Thyroid gland (tissue), 4 donors: ENCODE results near the gene DENND1C. TPM values are rescaled to one million over a fixed set of nuclear protein-coding genes. Genes with fewer than 3 reads are reported as not detected.

ENCODE experiments used
- DNase-seq, 2 donors: peaks; one replicate each; pipeline ENCODE4 v3.0.0-alpha.2; 2019
- H3K27ac ChIP-seq, 3 donors: fragments of 200-600 bp; sonication (generic); 1 replicate in 2 of 3; 2 replicates in 1 of 3; pipeline ENCODE4 v1.5.1; 2016 to 2019; ENCODE audit warnings: mild to moderate bottlenecking in 1 of 3, moderate library complexity in 1 of 3
- H3K27me3 ChIP-seq: fragments of 200-600 bp; sonication (generic); one replicate; pipeline ENCODE4 v1.5.1; 2019
- H3K36me3 ChIP-seq, 2 donors: fragments of 200-600 bp; sonication (generic); one replicate each; pipeline ENCODE4 v1.5.1; 2016 to 2019
- H3K4me1 ChIP-seq, 2 donors: fragments of 200-600 bp; sonication (generic); one replicate each; pipeline ENCODE4 v1.5.1; 2017 to 2019
- H3K4me3 ChIP-seq, 3 donors: fragments of 200-600 bp; sonication (generic); replicated peaks in 1 of 3; 1 replicate in 2 of 3; 2 replicates in 1 of 3; pipeline ENCODE4 v1.5.1; 2016; ENCODE audit warnings: mild to moderate bottlenecking in 1 of 3
- H3K9me3 ChIP-seq: fragments of 200-600 bp; sonication (generic); one replicate; pipeline ENCODE4 v1.5.1; 2017
- CTCF ChIP-seq, 6 experiments: fragments of 200-600 bp in 3 of 6; fragments of 450-650 bp in 3 of 6; sonication (generic) in 3 of 6; IDR thresholded peaks; one replicate each; pipeline ENCODE4 v1.5.1; 2016 to 2019; ENCODE audit warnings: antibody characterized with exemption in 6 of 6, mild to moderate bottlenecking in 2 of 6, inconsistent platforms in 1 of 6, moderate library complexity in 1 of 6
- POLR2A ChIP-seq, 2 donors: fragments of 450-650 bp; IDR thresholded peaks; one replicate each; pipeline ENCODE4 v1.6.1; 2017; ENCODE audit warnings: antibody characterized with exemption in 2 of 2, mild to moderate bottlenecking in 2 of 2, moderate library complexity in 1 of 2
- whole genome bisulfite sequencing, 2 donors: methylation state at CpG; one replicate each; pipeline ENCODE4 v1.1.5; 2017; 5-methylcytosine and 5-hydroxymethylcytosine counted together
- intact Hi-C: fragments of 100-400 bp; cut with DNase I; formaldehyde crosslinking; loops from one replicate; pipeline ENCODE4 v1.15.1; 2023
- total RNA-seq, 4 donors: library from RNA; depleted of rRNA; stranded (reverse); fragments of >200 nt; gene quantifications; one replicate each; pipeline ENCODE4 v1.2.3, GENCODE V29; 2016

DENND1C gene
- total RNA-seq, 4 donors from 2014 or later: 1.3 to 2.1 (median 1.8) TPM; not detected in 1

GRCh38 chr19:6476896-6477431 is 4.6 kb downstream of the DENND1C start:
- H3K27ac ChIP-seq: no peak overlapping the region
- no peaks in the 10 kb centered on the region for H3K9me3 ChIP-seq
- intact Hi-C loops: no loop called here
- peaks cover 8 to 16% of the 10 kb centered on the region in 2 donors for H3K4me1 ChIP-seq
- no peak for TF ChIP-seq POLR2A (IDR thresholded peaks at IDR 0.05)
- no peak for TF ChIP-seq CTCF (IDR thresholded peaks at IDR 0.05)
- 20 to 21% methylated on average over 2 to 10 of the region's 29 CpGs for WGBS, 2 donors
- no peaks in the 10 kb centered on the region for H3K36me3 ChIP-seq
- no peak for DNase-seq
- H3K27me3 ChIP-seq: peaks cover 14% of the 10 kb centered on the region
- no peak overlapping the region for H3K4me3 ChIP-seq

DNA sequence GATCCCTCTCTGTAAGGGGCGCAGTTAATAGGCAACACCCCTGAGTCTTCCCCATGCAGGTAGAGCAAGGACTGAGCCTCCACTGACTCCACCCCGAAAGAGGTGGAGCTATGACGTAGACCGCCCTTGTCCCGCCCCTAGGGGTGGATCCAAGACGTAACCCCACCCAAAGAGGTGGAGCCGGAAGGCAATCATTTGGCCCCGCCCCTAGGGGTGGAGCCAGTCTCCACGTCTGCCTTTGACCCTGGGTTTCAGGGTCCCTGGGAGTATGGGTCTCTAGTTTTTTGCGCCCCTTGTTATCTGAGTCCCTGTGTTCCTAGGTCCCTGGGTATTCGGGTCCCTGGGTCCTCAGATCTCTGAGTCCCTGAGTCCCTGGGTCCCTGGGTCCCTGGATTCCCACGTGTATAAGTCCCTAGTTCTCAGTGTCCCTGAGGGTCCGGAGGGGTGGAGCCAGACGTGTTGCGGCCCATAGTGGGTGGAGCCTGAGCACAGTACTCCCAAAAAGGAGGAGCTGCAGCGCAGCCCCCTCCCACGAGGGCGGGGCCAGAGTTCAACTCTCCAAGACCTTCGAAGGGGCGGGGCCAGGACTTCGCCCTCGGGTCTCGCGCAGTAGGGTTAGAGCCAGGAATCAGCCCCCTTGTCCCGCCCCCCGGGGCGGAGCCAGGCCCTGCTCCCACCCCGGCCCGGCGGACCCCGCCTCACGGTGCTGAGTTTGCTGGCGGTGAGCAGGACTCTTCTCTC is 5.3 kb downstream of the DENND1C start:
- H3K9me3 ChIP-seq: no peaks in the 10 kb centered on the region
- peaks cover 8 to 16% of the 10 kb centered on the region in 2 donors for H3K4me1 ChIP-seq
- no peaks in the 10 kb centered on the region for H3K36me3 ChIP-seq
- H3K4me3 ChIP-seq: no peak overlapping the region
- intact Hi-C loops: no loop called here
- peaks cover 14% of the 10 kb centered on the region for H3K27me3 ChIP-seq
- no peak for TF ChIP-seq CTCF (IDR thresholded peaks at IDR 0.05)
- TF ChIP-seq POLR2A (IDR thresholded peaks at IDR 0.05): no peak
- H3K27ac ChIP-seq: no peak overlapping the region
- 2 to 3% methylated on average over 10 to 13 of the region's 33 CpGs for WGBS, 2 donors
- peak; percentile 29 to 38 for DNase-seq

DNA sequence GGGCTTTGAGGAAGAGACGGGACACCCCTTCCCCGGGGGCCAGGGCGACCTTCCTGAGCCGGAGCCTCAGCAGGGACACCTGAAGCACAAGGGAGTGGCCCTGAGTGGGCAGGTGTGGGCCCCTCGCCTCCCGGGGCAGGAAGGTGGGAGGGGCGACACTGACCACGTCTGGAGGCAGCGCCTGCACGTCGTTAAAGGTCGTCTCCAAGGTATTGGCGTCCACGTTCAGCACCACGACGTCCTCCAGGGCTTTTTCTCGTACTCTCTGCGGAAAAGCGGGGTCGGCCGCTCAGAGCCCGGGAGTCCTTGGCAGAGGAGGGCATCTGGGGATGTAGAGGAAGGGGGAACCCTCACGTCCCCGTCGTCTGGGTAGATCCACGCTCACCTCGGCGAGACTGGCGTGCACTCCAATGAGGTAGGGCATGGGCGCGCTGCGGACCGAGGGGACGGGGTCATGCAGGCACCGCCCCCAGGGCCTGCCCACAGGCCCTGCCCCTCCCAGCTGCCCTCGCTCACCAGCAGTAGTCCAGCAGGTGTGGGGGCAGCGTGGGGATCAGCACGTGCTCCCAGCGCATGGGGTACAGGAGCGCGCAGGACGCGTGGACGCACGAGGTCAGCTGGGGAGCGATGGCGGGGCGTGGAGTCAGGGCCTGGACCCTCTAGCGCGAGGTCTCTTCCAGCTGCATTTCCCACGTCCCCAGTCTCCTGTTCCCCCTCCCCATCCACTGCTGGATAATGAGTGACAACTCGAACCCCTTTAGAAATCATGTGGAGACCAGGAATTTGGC is 6.1 kb downstream of the DENND1C start:
- H3K27me3 ChIP-seq: peaks cover 14% of the 10 kb centered on the region
- DNase-seq: no peak
- no peaks in the 10 kb centered on the region for H3K36me3 ChIP-seq
- intact Hi-C loops: no loop called here
- no peaks in the 10 kb centered on the region for H3K9me3 ChIP-seq
- peaks cover 8 to 16% of the 10 kb centered on the region in 2 donors for H3K4me1 ChIP-seq
- no peak overlapping the region for H3K27ac ChIP-seq
- no peak overlapping the region for H3K4me3 ChIP-seq
- whole genome bisulfite sequencing, 2 donors: 0 to 29% methylated on average over 1 to 8 of the region's 52 CpGs
- no peak for TF ChIP-seq CTCF (IDR thresholded peaks at IDR 0.05)
- TF ChIP-seq POLR2A (IDR thresholded peaks at IDR 0.05): no peak

DNA sequence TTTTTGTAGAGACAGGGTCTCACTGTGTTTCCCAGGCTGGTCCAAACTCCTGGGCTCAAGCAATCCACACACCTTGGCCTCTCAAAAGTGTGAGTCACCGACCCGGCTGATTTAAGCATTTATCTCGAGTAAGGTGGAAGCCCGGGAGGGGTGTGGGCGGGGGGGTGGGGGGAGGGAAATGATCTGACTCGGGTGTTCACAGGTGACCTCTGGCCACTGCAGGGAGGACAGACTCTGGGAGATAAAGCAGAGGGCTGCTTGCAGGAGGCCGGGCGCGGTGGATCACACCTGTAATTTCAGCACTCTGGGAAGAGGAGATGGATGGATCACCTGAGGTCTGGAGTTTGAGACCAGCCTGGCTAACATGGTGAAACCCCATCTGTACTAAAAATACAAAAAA is 7.9 kb downstream of the DENND1C start:
- Histone ChIP-seq H3K27ac (no peak overlapping the region), H3K4me3 (no peak overlapping the region), H3K36me3 (no peaks in the 10 kb centered on the region), H3K9me3 (no peaks in the 10 kb centered on the region), H3K27me3 (peaks cover 14% of the 10 kb centered on the region), H3K4me1 (peaks cover 8 to 16% of the 10 kb centered on the region in 2 donors)
- TF ChIP-seq POLR2A (IDR thresholded peaks at IDR 0.05): no peak
- TF ChIP-seq CTCF (IDR thresholded peaks at IDR 0.05): no peak
- intact Hi-C loops: no loop called here
- WGBS, 2 donors: 68 to 77% methylated on average over 7 to 9 of the region's 9 CpGs
- no peak for DNase-seq
